ENCODE results near the gene NRXN3.

The NRXN3 gene

GRCh38 chr14:78310272-78310671 is 140.1 kb downstream of the NRXN3 start:
- TF ChIP-seq CTCF (IDR thresholded peaks at IDR 0.05): no peak

- TF ChIP-seq CTCF (IDR thresholded peaks at IDR 0.05): no peak
Observed at GRCh38 chr14:78313499-78313898, 143.3 kb downstream of the NRXN3 start.

- no peak for TF ChIP-seq CTCF (IDR thresholded peaks at IDR 0.05)
Observed at GRCh38 chr14:78314484-78314883, 144.3 kb downstream of the NRXN3 start.

GRCh38 chr14:78316052-78316451 is 145.9 kb downstream of the NRXN3 start:
- no peak for TF ChIP-seq CTCF (IDR thresholded peaks at IDR 0.05)

GRCh38 chr14:78316786-78317185 is 146.6 kb downstream of the NRXN3 start:
- TF ChIP-seq CTCF (IDR thresholded peaks at IDR 0.05): no peak

- TF ChIP-seq CTCF (IDR thresholded peaks at IDR 0.05): no peak
Observed at GRCh38 chr14:78319406-78319805, 149.2 kb downstream of the NRXN3 start.

- TF ChIP-seq CTCF (IDR thresholded peaks at IDR 0.05): no peak
Observed at GRCh38 chr14:78319887-78320635, 149.9 kb downstream of the NRXN3 start.

GRCh38 chr14:78324353-78324752 is 154.2 kb downstream of the NRXN3 start:
- TF ChIP-seq CTCF (IDR thresholded peaks at IDR 0.05): no peak

Data from LNCAP (cell line).